GM18508 (cell line): Measurements from ENCODE around the gene LTB4R2.

ENCODE experiments used
- ATAC-seq: cut with Tn5 transposase; IDR thresholded peaks from one replicate; pipeline ENCODE4 v1.9.1; 2021; ENCODE audit warnings: moderate number of reproducible peaks; ENCODE audit not compliant: insufficient read depth, unreplicated experiment

The LTB4R2 gene

DNA sequence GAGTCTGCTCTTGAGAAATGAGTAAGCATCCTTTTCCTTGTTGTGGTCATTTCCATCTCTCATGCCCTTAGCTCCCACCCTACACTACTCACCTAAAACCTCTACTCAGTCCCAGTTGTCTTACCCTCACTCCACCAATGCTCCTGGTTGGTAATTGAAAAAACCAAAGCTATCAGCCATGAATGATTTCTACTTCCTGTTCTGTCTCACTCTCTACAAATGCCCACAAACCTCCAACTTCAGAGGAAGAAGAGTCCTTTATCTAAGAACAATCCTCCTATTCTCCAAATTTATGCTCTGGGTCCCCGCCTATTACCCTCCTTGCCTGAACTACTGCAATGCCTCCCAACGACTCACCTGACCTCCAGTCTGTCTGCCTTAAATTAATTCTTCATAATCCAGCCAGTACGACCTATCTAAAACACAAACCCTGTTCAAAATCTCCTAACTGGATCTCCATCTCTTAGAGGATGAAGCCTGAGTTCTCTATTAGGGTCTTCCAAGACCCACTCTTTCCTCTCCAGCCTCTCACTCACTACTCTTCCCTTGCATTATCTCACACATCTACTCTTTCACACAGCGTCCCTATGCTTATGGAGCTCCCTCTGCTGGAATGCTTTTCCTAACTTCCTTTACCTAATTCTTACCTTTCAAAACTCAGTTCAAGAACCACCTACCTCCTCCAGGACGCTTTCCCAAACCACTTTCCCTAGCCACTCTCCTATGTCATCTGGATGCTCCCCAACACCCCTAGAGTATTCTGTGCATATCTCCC is 12.6 kb upstream of the LTB4R2 start:
- ATAC-seq, result no peak

DNA sequence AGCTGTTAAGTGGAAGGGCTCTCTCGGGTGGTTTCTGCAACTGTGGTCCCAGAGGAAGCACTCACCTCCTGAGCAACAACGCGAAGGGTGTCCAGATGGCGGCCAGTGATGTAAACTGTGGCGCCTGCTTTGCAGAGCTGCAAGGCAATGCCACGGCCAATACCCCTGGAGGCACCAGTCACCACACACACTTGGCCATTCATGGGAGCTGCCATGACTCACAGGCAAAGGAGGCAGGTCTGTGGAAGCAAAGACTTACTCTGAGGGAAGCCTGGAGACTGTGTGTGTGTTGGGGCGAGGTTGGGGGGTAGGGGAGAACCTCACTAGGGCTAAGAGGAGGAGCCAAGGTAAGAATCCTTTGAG is 11.1 kb upstream of the LTB4R2 start:
- no peak for ATAC-seq

- ATAC-seq, result no peak
Observed at GRCh38 chr14:24299255-24300191, 10.4 kb upstream of the LTB4R2 start, which contains the start of the genes DHRS1 and NOP9. Gene DHRS1 (minus strand): TSS chr14:24299780. CDS start chr14:24299106, 674 bp downstream. Gene NOP9 (plus strand): TSS chr14:24299850. CDS start chr14:24299955, 105 bp downstream.

DNA sequence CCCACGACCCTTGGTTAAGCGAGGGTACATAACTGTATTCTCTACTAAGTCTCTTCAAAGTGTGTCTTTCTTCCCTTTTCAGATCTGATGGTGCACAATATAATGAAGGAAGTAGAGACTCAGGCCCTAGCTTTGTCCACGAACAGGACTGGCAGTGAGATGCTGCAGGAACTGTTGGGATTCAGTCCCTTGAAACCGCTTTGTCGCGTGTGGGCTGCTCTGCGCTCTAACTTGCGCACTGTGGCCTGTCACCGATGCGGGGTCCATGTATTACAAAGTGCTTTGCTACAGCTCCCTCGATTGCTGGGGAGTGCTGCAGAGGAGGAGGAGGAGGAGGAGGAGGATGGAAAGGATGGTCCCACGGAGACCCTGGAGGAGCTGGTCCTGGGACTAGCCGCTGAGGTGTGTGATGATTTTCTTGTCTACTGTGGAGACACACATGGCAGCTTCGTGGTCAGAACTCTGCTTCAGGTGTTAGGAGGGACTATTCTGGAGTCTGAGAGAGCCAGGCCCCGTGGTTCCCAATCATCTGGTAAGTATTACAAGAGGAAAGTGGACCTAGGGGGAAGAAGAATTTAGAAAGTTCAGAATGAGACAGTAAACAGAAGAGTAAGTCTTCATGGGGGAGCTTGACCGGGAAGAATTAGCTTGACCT is 9.5 kb upstream of the LTB4R2 start:
- ATAC-seq, result no peak

- ATAC-seq, result no peak
Observed at GRCh38 chr14:24304019-24304387, 5.9 kb upstream of the LTB4R2 start.

- ATAC-seq, result no peak
Observed at GRCh38 chr14:24307156-24307574, 2.8 kb upstream of the LTB4R2 start.

DNA sequence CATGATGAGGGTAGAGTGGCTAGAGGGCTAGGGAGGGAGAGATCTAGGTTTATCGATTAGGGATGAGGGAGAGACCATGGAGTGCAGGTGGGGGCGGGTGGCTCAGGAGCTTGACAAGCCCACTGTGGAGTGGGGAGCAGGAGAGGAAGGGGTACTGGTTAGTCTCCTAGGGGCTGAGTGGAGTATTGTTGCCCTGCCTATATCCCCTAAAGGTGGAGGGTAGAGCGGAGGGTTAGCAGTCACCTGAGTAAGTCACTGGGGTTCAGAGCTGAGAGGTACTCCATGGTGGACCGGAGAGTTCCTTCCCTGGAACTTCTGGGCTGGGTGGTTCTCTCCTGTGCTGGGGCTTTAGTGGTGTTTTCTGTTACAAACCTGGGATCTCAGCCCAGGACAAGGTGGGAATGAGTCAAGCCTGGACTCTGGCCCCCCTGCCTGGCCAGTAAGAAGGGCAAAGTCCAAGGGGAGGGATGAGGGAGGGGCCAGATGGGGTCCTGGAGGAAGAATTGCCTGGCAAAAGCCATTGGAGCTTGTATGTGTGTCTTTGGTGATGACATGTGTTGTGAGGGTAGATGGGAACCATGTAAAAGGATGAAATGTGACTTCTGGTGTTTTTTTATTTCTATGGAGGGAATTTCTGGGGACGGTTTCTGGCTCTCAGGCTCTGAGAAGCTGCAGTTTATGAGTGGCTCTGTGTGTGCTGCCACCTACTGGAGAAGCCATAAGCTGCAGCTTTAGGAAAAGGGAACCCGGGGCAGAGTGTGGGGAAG is 2.2 kb upstream of the LTB4R2 start, which contains the start of gene CIDEB:
CIDEB (minus strand) TSS at position 403 of the 767 bp plus-strand sequence; CDS start at position 284, 119 bp downstream.
- ATAC-seq, result no peak

- no peak for ATAC-seq
Observed at GRCh38 chr14:24308342-24309124, 1.4 kb upstream of the LTB4R2 start.

- ATAC-seq, result no peak
Observed at GRCh38 chr14:24310265-24310645, 315 bp downstream of the LTB4R2 start.

- ATAC-seq, result no peak
Observed at GRCh38 chr14:24310646-24311604, 985 bp downstream of the LTB4R2 start, which contains the start of gene LTB4R. Gene LTB4R (plus strand): TSS chr14:24311502. CDS start chr14:24315652, 4,150 bp downstream.

DNA sequence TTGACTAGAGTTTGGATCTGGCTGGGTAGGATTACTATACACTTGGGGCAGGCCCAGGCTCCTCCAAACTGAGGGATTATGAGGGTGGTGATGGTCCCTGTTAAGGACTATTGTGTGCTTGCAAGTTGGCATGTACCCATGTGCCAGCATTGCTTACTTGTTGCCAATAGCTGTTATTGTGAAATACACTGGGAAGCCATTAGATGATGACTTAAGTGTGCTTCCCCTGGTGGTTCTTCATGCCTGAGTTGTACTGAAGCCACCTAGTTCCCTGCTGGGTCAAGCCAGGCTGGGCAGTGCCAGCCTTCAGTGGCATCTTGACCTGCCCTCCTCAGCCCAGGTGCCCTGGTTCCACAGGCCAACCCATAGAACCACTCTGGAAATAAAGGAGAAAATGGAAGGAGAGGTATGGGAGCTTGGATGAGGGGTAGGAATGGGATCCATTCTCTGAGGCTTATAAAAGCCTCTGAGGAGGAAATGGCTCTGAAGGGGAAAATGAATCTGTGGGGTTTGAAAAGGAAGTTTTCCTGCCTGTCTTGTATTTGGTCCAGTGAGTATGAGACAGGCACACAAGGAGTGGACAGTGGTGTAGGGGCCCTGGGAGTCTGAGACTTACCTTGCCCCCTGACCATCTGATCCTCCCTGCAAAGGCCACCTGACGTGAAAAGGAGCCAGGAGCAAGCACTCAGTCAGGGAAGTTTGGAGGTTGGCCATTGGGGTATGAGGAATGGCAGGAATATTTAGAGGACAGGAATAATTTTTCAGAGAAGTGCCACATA is 2.1 kb downstream of the LTB4R2 start:
- ATAC-seq, result no peak

GRCh38 chr14:24312736-24313507 is 3.0 kb downstream of the LTB4R2 start:
- no peak for ATAC-seq

- ATAC-seq, result no peak
Observed at GRCh38 chr14:24313913-24314312, 4.0 kb downstream of the LTB4R2 start.

- no peak for ATAC-seq
Observed at GRCh38 chr14:24314377-24315193, 4.6 kb downstream of the LTB4R2 start.

- no peak for ATAC-seq
Observed at GRCh38 chr14:24315243-24315806, 5.4 kb downstream of the LTB4R2 start.
